Stimulated activated CD4-positive, alpha-beta T cell treated with anti-CD3 and anti-CD28 coated beads, Interleukin-1b, Interleukin-23, amount 100 ng/mL, for 4 hours (primary cell): ENCODE measurements around the gene SEC14L1.

Experiments used
- DNase-seq, 2 donors: peaks; one replicate each; pipeline ENCODE4 v3.0.0-alpha.2; 2020; ENCODE audit warnings: low read depth in 2 of 2

Gene SEC14L1

GRCh38 chr17:77116371-77116860 lies 24.4 kb upstream of the SEC14L1 start:
- DNase-seq, result no peak

GRCh38 chr17:77117415-77117814 lies 23.4 kb upstream of the SEC14L1 start:
- no peak for DNase-seq

GRCh38 chr17:77118251-77118928 lies 22.4 kb upstream of the SEC14L1 start:
- no peak for DNase-seq

- DNase-seq, result no peak
Measured at GRCh38 chr17:77119668-77120301, 21.0 kb upstream of the SEC14L1 start.

- DNase-seq, result no peak
Measured at GRCh38 chr17:77120868-77121267, 19.9 kb upstream of the SEC14L1 start.

GRCh38 chr17:77124192-77124889 lies 16.4 kb upstream of the SEC14L1 start:
- no peak for DNase-seq

- no peak for DNase-seq
Measured at GRCh38 chr17:77125432-77125901, 15.3 kb upstream of the SEC14L1 start.

- no peak for DNase-seq
Measured at GRCh38 chr17:77126519-77126918, 14.2 kb upstream of the SEC14L1 start.

- DNase-seq, result peak; percentile 23 to 55
Measured at GRCh38 chr17:77127735-77128361, 12.9 kb upstream of the SEC14L1 start.

GRCh38 chr17:77128896-77129567 lies 11.7 kb upstream of the SEC14L1 start:
- DNase-seq, result no peak

- DNase-seq, result no peak
Measured at GRCh38 chr17:77129568-77130301, 11.0 kb upstream of the SEC14L1 start.

- no peak for DNase-seq
Measured at GRCh38 chr17:77130525-77130924, 10.2 kb upstream of the SEC14L1 start.

GRCh38 chr17:77131904-77132303 lies 8.9 kb upstream of the SEC14L1 start:
- no peak for DNase-seq

- DNase-seq, result no peak
Measured at GRCh38 chr17:77132411-77133086, 8.2 kb upstream of the SEC14L1 start.

- DNase-seq, result no peak
Measured at GRCh38 chr17:77133087-77133638, 7.6 kb upstream of the SEC14L1 start.

GRCh38 chr17:77136420-77136767 lies 4.4 kb upstream of the SEC14L1 start:
- DNase-seq, result no peak

- no peak for DNase-seq
Measured at GRCh38 chr17:77137111-77137510, 3.7 kb upstream of the SEC14L1 start.

- DNase-seq, result peak in 1 of 2 donors; percentile 10
Measured at GRCh38 chr17:77137886-77138285, 2.9 kb upstream of the SEC14L1 start.

- peak; percentile 99 for DNase-seq
Measured at GRCh38 chr17:77140166-77140877, 447 bp upstream of the SEC14L1 start.
